Fibroblast of pulmonary artery (primary cell): Measurements from ENCODE around the gene SLC25A21.

ENCODE experiments used
- DNase-seq: peaks from one replicate; pipeline ENCODE4 v3.0.0-alpha.2; 2010; ENCODE audit warnings: low read depth
- H3K4me3 ChIP-seq: replicated peaks from 2 replicates; pipeline ENCODE4 v1.5.1; 2011; ENCODE audit warnings: low read depth, mild to moderate bottlenecking, control low read depth, low read length, moderate library complexity
- TF ChIP-seq, protein P1 (sequence below): IDR thresholded peaks from 2 replicates; pipeline ENCODE4 v1.5.1; 2011; ENCODE audit warnings: mild to moderate bottlenecking, control low read depth, low read length, inconsistent platforms; ENCODE audit errors: missing control alignments

SLC25A21 gene

DNA sequence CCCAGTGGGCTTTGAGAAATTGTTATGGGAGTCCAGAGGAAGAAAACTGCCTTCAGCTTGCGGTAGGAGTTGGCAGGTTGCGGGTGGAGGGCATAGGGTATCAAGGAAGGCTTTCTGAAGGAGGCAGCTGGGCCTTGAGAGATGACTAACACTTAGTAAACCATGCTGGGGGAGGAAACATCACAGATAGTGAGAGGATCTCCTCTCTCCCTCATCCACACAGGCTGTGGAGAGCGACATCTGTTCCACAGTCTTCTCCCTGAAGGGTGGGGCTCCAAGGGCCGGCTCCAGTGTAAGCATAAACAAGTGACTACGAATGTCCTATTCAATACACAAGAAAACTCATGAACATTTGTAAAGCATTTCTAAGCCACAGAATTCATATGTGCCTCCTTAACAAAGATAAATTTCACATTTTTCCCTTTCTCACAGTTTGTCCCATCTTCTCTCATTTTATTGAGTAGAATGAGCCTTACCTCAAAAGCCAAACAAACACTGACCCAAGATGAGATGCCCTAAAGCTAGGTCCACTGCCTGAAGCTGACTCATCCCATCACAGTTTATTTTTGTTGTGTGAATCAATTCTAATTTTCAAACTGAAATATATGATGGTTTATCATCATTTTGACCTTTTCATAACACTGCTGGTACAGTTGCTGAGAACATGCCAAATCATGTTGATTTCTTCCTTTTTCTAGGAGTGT, 227.9 kb downstream of the SLC25A21 start:
- no peak overlapping the region for H3K4me3 ChIP-seq
- TF ChIP-seq, protein P1, sequence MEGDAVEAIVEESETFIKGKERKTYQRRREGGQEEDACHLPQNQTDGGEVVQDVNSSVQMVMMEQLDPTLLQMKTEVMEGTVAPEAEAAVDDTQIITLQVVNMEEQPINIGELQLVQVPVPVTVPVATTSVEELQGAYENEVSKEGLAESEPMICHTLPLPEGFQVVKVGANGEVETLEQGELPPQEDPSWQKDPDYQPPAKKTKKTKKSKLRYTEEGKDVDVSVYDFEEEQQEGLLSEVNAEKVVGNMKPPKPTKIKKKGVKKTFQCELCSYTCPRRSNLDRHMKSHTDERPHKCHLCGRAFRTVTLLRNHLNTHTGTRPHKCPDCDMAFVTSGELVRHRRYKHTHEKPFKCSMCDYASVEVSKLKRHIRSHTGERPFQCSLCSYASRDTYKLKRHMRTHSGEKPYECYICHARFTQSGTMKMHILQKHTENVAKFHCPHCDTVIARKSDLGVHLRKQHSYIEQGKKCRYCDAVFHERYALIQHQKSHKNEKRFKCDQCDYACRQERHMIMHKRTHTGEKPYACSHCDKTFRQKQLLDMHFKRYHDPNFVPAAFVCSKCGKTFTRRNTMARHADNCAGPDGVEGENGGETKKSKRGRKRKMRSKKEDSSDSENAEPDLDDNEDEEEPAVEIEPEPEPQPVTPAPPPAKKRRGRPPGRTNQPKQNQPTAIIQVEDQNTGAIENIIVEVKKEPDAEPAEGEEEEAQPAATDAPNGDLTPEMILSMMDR: no peak
- DNase-seq: no peak

DNA sequence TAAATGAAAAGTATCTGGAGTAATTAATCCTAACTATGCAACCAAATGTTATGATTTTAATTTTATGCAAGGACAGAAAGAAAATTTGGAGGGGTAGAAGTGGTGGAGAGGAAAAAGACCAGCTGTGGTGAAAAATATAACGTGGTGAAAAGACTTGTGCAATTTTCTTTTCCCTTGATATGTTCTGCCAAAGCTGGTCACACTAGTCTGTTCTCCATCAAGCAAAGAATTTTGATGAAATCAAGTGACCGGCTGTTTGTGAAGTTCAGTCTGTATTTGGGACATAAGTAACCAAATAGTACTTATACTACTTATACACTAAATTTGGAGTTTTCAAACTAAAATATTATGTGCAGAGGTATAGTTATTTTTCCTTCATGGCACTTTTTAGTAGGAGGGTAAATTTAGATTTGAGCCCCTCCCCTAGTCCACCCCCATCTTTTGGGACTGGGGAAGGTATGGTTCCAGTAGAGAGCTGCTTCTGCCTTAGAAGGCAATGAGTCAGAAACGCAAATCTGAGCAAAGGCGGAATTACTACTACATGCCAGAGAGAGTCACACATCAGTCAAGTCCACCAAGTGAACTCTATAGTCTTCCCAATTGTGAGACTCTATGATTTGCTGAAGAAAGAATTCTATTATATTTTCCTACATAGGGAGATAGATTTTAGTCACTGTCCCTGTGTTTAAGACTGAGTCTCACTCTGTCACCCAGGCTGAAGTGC, 229.7 kb downstream of the SLC25A21 start:
- DNase-seq: peak; percentile 5
- TF ChIP-seq, protein P1: no peak
- no peak overlapping the region for H3K4me3 ChIP-seq

DNA sequence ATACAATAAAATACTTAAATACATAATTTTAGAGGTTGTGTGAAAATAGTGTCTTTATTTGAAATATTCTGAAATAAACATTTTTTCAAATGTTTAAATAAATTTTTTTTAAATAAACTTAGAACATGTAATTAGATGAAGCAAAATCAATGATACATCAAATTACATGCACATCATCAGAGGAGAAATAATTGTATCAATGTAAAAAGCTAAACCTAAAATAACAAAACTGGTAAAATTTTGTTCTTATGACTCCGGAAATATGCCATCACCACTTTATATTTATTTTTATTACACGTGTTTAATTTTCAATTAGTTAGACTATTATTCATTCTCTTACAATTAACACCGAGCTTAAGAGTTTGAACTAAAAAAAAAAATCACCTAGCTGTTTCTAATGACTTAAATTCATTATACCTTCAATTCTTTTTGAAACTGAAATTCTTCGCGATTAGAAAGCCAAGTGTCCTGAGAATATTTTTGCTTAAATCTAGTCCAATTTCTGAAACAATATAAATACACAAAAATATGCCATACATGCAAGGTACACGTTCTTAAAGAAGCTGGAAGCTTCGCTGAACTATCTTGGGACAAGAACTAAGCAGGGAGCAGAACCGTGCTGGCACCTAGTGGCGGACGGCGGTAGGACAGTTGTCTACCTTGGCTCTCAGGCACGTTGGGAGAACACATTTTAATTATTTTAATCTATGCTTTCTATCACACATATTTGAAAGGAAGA, 230.5 kb downstream of the SLC25A21 start:
- no peak overlapping the region for H3K4me3 ChIP-seq
- peak; percentile 66 for DNase-seq
- TF ChIP-seq, protein P1: peak; percentile 100

DNA sequence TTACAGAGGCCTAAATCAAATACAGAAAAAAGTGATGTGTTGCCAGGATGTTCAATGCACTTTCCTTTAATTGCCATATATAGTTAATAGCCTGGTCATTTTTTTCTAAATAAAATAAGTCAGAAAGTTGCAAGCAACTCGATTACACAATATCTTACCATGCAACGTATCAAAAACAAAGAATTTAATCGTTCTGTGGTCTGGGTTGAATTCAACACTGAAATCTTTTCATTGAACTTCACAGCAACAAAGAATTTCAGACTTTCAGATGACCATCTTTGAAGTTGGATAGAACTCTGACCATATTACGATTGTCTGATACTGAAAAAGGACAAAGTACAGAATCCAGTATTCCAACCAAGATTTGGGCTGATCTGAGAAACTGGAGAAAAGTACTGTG, 231.9 kb downstream of the SLC25A21 start:
- H3K4me3 ChIP-seq: no peak overlapping the region
- peak; percentile 4 for DNase-seq
- TF ChIP-seq, protein P1: no peak

DNA sequence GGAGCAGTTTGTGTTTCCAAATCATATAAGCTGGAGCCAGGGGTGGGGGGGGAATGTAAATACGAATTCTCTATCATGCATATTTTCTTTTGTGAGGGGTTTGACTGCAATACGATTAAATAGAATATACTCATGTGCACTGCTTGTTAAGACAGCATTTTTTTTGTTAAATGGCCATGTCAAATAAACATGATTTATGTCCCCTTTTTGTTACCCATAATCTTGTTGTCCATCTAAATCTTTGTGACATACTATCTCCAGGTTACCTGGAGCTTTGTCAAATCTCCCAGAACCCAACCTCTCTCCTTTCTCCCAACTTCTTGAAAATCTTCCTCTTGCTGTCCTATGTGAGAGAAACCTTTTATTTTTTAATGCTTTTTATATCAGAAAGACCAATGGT, 233.1 kb downstream of the SLC25A21 start:
- TF ChIP-seq, protein P1: no peak
- no peak overlapping the region for H3K4me3 ChIP-seq
- DNase-seq: no peak

DNA sequence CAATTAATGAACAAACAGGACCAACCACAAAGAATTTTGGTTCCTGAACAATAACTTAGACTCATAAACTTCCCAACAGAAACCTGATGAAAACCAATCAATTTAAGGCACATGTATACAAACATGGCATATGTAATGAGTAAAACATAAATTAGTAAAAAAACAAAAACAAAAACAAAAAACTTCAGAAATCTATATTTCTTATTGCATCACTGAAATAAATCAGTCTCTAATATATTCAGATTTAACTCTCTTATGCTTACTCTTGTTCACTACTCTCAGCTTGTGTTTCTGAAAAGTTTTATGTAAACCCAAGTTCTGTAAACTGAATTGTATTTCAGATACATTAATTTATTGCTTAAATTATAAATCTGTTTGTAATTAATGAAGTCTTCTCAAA, 233.7 kb downstream of the SLC25A21 start:
- H3K4me3 ChIP-seq: no peak overlapping the region
- no peak for DNase-seq

More for the DNA sequence above, 233.7 kb downstream of the SLC25A21 start:
- TF ChIP-seq, protein P1: no peak
